GM19239 (cell line): ENCODE data around the gene LPGAT1.
"Not testable (repeated sequence)": the region's sequence is repeated elsewhere in the genome, so short reads cannot be mapped to it uniquely, and the experiment has no call there.

Experiments
- DNase-seq: peaks from one replicate; pipeline ENCODE4 v3.0.0; 2011; ENCODE audit warnings: low spot score; ENCODE audit not compliant: insufficient read length
- FAIRE-seq: peaks from 2 replicates; lab custom pipeline; 2011; peaks lifted over from hg19 to GRCh38; lab: Jason Lieb, UNC

Gene LPGAT1

GRCh38 chr1:211738096-211738690 lies 92.4 kb downstream of the LPGAT1 start:
- DNase-seq (no peak), FAIRE-seq (no peak)

- no peak for DNase-seq
- no peak for FAIRE-seq
These were observed 93.2 kb downstream of the LPGAT1 start for GRCh38 chr1:211737115-211738035.

- FAIRE-seq: no peak
These were observed 94.1 kb downstream of the LPGAT1 start for GRCh38 chr1:211736351-211736915.

GRCh38 chr1:211735208-211736170 lies 95.1 kb downstream of the LPGAT1 start:
- DNase-seq (no peak), FAIRE-seq (no peak)

More at GRCh38 chr1:211736351-211736915, 94.1 kb downstream of the LPGAT1 start:
- no peak for DNase-seq

GRCh38 chr1:211734791-211735190 lies 95.8 kb downstream of the LPGAT1 start:
- DNase-seq (no peak), FAIRE-seq (no peak)

GRCh38 chr1:211734359-211734758 lies 96.2 kb downstream of the LPGAT1 start:
- no peak for FAIRE-seq
- DNase-seq: no peak

GRCh38 chr1:211732293-211732980 lies 98.1 kb downstream of the LPGAT1 start:
- FAIRE-seq (no peak), DNase-seq (no peak)

- no peak for FAIRE-seq
- DNase-seq: no peak
These were observed 98.9 kb downstream of the LPGAT1 start for GRCh38 chr1:211731456-211732292.

- FAIRE-seq: no peak
These were observed 100.2 kb downstream of the LPGAT1 start for GRCh38 chr1:211730347-211730746.

GRCh38 chr1:211729238-211729637 lies 101.3 kb downstream of the LPGAT1 start:
- no peak for FAIRE-seq

More at GRCh38 chr1:211730347-211730746, 100.2 kb downstream of the LPGAT1 start:
- no peak for DNase-seq

GRCh38 chr1:211726467-211726995 lies 104.0 kb downstream of the LPGAT1 start:
- DNase-seq: no peak
- FAIRE-seq: no peak

More at GRCh38 chr1:211729238-211729637, 101.3 kb downstream of the LPGAT1 start:
- DNase-seq: no peak

- FAIRE-seq (no peak), DNase-seq (no peak)
These were observed 105.8 kb downstream of the LPGAT1 start for GRCh38 chr1:211724687-211725196.

- DNase-seq: no peak
These were observed 107.3 kb downstream of the LPGAT1 start for GRCh38 chr1:211723273-211723672.

GRCh38 chr1:211722277-211723175 lies 108.0 kb downstream of the LPGAT1 start:
- DNase-seq (no peak), FAIRE-seq (no peak)

More at GRCh38 chr1:211723273-211723672, 107.3 kb downstream of the LPGAT1 start:
- no peak for FAIRE-seq

- not testable (repeated sequence) for DNase-seq, FAIRE-seq
These were observed 114.0 kb downstream of the LPGAT1 start for GRCh38 chr1:211716555-211716954.

GRCh38 chr1:211715971-211716370 lies 114.6 kb downstream of the LPGAT1 start:
- FAIRE-seq (no peak), DNase-seq (no peak)

GRCh38 chr1:211714154-211714553 lies 116.4 kb downstream of the LPGAT1 start:
- FAIRE-seq (no peak), DNase-seq (no peak)
